Fibroblast of the aortic adventitia (primary cell): ENCODE measurements around the gene SEZ6L. TPM values are rescaled to one million over a fixed set of nuclear protein-coding genes. Genes with fewer than 3 reads are reported as not detected.

Source experiments
- DNase-seq: peaks from one replicate; pipeline ENCODE4 v3.0.0-alpha.2; 2010; ENCODE audit warnings: low read depth
- H3K4me3 ChIP-seq: 2 replicates; pipeline ENCODE4 v1.5.1; 2011; ENCODE audit warnings: low read depth, mild to moderate bottlenecking, control low read depth, low read length, moderate library complexity
- CTCF ChIP-seq: IDR thresholded peaks from 2 replicates; pipeline ENCODE4 v1.5.1; 2011; ENCODE audit warnings: mild to moderate bottlenecking, low read length, control low read depth, inconsistent platforms; ENCODE audit not compliant: insufficient read depth
- total RNA-seq: library from RNA; depleted of rRNA; stranded (reverse); fragments of >200 nt; gene quantifications from 2 replicates; pipeline ENCODE4 v1.2.3, GENCODE V29; 2012; ENCODE audit warnings: low replicate concordance

Gene SEZ6L
- total RNA-seq, 1 donor: under 0.01 TPM

- no peak for DNase-seq
- no peak for TF ChIP-seq CTCF
- no peak overlapping the region for H3K4me3 ChIP-seq
Observed at GRCh38 chr22:26196657-26197056, 27.4 kb downstream of the SEZ6L start.

- no peak for TF ChIP-seq CTCF
- DNase-seq: no peak
- H3K4me3 ChIP-seq: no peak overlapping the region
Observed at GRCh38 chr22:26197425-26197824, 28.2 kb downstream of the SEZ6L start.

DNA sequence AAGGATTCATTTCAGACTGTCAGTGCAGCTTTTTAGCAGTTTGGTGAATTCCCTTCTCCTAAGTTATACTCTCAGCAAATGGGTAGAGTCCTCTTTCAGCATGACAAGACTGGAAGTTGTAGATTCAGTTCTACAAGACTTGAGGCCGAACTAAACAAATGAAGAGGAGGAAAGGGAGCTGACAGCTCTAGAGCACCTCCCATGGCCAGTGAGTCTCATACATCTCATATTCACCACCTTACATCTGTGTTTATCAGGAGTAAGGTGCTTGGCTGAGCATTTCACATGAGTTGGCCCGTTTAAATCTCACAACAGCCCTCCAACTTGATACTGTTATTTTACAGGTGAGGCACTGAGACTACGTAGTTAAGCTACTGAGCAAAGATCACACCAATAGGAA, 30.4 kb downstream of the SEZ6L start:
- TF ChIP-seq CTCF: no peak
- no peak overlapping the region for H3K4me3 ChIP-seq
- DNase-seq: no peak

- TF ChIP-seq CTCF: no peak
- H3K4me3 ChIP-seq: no peak overlapping the region
- DNase-seq: no peak
Observed at GRCh38 chr22:26202280-26202924, 33.1 kb downstream of the SEZ6L start.

DNA sequence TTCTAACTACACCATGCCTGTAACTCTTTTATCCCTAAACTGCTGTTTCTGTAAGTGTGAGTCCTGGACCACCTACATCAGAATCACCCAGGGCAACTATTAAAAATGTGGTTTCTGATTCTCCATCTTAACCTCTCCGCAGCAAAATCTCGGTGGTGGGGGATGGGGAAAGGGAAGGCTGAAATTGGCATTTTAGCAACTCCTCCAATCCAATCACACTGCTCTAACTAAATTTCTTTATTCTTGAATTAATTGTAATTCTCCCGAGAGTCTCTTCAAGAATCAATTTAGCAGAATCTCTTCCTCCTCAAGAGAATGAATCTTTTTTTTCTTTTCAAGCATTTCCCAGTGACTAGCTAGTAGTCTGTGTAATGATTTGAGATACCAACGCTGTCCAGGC, 36.2 kb downstream of the SEZ6L start:
- DNase-seq: no peak
- no peak overlapping the region for H3K4me3 ChIP-seq
- TF ChIP-seq CTCF: no peak

DNA sequence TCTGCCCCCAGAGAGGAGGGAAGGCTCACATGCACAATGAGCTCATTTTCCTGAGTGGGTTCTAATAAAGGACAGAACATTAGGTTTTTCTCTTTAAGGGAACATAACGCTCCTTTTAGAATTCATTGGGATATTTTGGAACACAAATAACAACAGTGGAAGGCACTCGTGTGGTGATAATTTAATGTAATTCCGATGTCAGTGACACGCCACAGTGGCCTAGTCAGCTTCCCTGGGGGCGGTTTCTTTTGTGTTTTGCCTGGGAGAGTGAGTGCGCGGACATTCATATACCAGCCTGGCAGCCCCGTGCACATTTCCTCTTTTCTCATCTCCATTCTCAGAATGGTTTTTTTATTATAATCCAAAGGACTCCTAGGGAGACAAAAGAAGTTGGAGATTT, 41.1 kb downstream of the SEZ6L start:
- DNase-seq: no peak
- H3K4me3 ChIP-seq: no peak overlapping the region
- no peak for TF ChIP-seq CTCF

DNA sequence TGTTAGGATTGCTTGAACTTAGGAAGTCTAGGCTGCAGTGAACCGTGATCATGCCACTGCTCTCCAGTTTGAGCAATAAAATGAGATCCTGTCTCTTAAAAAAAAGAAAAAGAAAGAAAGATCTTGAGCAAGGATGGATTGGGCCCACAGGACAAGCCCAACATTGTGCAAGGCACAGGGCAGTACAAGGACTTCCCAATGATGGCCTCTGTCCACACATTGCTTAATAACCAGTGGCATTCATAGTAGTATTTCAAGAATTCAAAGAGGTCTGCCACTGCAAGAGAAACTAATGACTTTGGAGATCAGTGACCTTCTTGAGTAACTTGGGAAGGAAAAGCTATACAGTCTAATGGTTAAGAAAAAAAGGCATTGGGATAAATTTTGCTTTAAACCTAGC, 44.6 kb downstream of the SEZ6L start:
- TF ChIP-seq CTCF: no peak
- DNase-seq: no peak
- no peak overlapping the region for H3K4me3 ChIP-seq
